Activated CD8-positive, alpha-beta memory T cell treated with anti-CD3 and anti-CD28 coated beads, Interleukin-2, amount 50 U/mL, for 1 hour (primary cell): ENCODE measurements around the gene PIP4K2A.
A peak's percentile ranks its signal among the peaks of the same experiment; 100 is the strongest.
"Not testable (repeated sequence)": the region's sequence is repeated elsewhere in the genome, so short reads cannot be mapped to it uniquely, and the experiment has no call there.

Experiments
- DNase-seq: peaks from one replicate; pipeline ENCODE4 v3.0.0-alpha.2; 2020; ENCODE audit errors: extremely low read depth

Gene PIP4K2A

GRCh38 chr10:22554461-22555182 is 159.8 kb downstream of the PIP4K2A start:
- DNase-seq, result no peak

GRCh38 chr10:22553452-22553995 is 160.9 kb downstream of the PIP4K2A start:
- no peak for DNase-seq

DNA sequence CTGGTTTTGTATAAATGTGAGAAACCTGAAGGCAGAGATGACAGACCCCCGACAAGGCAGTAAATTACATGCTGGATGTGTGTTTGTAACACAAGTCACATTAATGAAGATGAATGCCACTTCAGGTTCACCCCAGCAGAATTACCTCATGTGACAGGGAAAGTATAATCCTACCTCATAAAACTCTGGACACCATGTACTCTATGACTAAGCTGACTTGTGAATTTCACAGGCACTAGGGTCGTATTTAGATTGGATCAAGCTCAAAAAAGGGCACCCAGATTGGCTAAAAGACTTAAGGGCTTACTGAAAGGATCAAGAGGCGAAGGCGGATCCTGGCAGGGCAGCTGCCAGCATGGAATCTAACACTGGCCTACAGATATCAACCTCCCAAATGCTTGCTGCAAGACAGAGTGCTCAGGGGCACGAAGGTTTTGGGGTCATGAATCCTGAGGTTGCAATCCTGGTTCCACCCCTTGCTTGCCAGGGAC is 161.4 kb downstream of the PIP4K2A start:
- DNase-seq, result no peak

DNA sequence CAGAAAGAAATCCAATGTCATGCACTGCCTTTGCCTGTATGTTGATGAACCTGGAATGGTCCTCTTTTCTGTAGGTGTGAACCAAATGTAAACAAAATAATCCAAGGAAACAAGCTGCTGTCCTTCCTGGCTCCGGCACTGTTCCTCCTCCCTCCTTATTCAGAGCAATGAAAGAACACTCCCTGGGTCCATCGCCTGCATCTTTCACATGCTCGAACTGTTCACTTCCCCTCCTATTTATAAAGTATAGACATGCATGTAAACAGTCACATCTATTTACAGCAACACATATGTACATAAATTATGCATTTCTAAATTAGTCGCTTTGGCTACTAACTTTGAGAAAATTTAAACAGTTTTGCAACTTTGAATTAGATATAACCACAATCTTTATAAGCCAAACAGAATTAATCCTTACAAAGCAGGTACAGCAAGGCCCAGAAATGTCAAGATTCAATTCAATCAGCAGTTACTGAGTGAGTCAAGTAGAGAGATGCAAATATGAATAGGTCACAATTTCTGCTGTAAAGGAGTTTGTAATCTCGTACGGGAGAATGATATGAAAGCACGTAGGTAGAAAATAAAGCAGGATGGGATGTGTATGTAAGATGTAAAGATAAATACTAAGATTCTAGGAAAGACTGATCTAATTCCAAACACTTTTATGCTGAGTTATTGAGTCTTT is 162.6 kb downstream of the PIP4K2A start:
- no peak for DNase-seq

GRCh38 chr10:22550732-22551131 is 163.6 kb downstream of the PIP4K2A start:
- peak; percentile 28 for DNase-seq

DNA sequence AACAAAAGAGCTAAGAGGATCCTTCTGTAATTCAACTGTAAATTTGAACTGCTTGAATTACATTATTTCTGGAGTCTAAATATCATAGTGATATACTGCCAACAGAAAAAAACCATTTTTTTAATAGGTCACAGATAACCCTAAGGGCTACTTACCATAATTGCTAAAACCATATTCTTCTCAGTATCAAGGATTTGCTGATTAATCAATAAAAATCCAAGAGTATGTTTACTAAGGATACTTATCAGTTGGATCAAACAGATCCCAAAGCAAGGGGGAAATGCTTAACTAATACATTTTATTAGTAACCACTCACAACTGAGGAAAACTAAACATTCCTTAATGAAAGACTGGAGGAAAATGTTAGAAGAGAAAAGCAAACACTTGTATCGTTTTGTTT is 166.0 kb downstream of the PIP4K2A start:
- DNase-seq, result no peak

DNA sequence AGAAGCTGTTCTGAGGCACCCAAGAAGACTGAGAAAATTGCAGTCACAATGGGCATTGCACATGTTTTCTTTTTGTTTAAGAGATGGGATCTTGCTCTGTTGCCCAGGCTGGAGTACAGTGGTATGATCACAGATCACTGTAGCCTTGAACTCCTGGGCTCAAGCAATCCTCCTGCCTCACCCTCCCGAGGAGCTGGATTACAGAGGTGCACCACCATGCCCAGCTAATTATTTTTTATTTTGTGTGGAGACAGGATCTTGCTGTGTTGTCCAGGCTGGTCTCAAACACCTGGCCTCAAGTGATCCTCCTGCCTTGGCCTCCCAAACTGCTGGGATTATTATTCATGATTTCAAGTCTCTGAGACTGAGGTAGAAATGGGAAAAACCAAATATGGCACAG is 168.7 kb downstream of the PIP4K2A start:
- no peak for DNase-seq

DNA sequence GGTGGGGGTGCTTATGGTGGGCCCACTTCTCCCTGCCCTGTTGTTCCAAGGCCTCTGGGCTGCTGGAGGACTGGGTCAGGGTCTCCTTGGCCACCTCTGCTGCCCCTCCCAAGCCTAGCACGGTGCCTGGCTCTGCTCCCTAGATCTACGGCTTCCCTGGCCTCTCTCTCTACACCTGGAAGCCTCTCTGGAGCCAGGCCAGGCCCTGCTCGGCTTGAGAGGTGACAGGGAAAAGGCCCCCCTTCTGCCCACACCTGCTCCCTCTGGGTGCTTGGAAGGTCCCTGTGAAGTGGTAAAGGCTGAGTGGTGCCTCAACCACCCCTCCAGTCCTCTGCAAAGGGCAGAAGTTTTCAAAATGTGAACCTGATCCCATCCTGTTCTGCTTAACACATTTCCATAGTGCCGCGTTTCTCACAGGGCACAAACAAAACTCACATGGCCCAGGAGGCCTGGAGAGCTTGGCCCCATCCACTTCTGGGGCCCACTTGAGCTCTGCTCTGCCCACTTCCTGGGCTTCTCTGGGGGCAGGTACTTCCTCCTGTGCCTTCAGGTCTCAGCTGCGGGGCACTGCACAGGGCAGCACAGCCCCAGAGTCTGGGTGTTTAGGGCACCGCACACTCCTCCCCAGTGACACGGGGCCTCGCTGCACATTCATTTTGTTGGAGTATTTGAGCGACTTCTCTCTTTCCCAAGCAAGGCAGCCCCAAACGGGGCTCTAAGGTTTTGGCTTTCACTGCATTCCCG is 169.9 kb downstream of the PIP4K2A start:
- no peak for DNase-seq

- no peak for DNase-seq
These were observed 171.6 kb downstream of the PIP4K2A start for GRCh38 chr10:22542773-22543172.

GRCh38 chr10:22541900-22542299 is 172.5 kb downstream of the PIP4K2A start:
- no peak for DNase-seq

GRCh38 chr10:22539579-22540298 is 174.6 kb downstream of the PIP4K2A start:
- DNase-seq, result no peak

DNA sequence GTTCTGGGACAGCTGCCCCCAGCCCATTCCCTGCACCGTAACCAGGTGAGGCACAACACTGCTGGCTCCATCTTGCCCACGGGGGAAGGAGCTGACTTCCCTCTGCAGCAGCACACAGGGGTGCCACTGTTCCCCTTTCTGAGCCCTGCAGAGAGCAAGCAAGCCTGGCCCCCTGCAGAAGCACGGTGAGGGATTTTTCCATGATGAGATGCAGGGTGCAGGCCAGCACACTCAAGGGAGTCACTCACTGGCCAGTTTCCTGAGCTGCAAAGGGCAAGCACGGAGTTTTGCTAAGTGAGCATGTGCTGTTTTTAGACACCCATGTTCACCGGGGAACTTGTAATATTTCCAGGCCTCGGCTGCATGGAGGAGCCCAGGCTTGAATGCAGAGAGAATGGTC is 176.6 kb downstream of the PIP4K2A start:
- no peak for DNase-seq

DNA sequence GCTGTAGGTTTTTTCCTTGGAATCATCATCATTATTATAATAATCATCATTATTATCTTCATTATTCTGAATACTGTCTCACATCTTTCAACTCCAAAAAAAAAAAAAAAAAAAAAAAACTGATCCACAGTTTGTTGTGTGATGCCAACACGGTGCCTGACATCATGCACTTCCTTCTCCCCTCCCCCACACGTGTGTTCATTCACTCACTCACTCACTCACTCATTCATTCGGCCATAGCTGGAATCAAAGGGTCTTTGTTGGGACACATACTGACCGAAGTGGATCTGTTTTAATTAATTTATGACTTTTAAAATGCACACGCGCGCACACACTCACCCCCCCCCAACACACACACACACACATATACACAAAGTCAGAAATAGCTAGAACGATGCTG is 177.8 kb downstream of the PIP4K2A start:
- DNase-seq, result no peak

GRCh38 chr10:22534849-22535604 is 179.4 kb downstream of the PIP4K2A start:
- DNase-seq, result no peak

DNA sequence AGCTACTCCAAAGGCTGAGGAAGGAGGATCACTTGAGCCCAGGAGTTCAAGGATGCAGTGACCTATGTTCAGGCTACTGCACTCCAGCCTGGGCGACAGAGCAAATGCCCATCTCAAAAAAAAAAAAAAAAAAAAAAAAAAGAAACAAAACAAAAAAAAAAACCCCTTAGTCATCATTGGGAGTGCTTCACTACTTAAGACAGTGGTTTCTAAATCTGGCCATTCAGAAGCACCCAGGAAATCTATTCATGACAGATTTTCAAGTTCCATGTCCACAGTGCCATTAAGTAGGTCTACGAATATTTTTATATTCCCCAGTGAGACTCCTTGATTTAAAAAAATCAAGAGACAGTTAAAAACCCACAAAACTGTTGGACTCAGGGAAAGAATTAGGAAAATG is 182.9 kb downstream of the PIP4K2A start:
- no peak for DNase-seq

GRCh38 chr10:22531008-22531407 is 183.4 kb downstream of the PIP4K2A start:
- no peak for DNase-seq

DNA sequence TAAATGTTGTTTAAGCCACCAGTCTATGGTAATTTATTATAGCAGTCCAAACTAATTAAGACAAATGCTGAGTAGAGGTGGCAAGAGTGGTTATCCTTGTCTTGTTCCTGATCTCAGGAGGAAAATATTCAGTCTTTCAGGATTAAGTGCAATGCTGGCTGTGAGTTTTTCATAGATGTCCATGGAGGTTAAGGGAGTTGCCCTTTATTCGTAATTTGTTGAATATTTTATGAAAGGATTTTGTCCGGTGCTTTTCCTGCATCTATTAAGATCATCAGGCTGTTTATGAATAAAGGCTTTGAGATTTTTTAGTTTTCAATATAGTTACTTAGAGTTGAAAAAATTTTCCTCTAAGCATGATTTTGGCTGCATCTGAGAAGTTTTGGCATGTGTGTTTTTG is 186.9 kb downstream of the PIP4K2A start:
- DNase-seq, result no peak

- DNase-seq, result not testable (repeated sequence)
These were observed 190.0 kb downstream of the PIP4K2A start for GRCh38 chr10:22524333-22524732.

- DNase-seq, result not testable (repeated sequence)
These were observed 193.7 kb downstream of the PIP4K2A start for GRCh38 chr10:22520645-22521044.

GRCh38 chr10:22518167-22518724 is 196.1 kb downstream of the PIP4K2A start:
- no peak for DNase-seq

DNA sequence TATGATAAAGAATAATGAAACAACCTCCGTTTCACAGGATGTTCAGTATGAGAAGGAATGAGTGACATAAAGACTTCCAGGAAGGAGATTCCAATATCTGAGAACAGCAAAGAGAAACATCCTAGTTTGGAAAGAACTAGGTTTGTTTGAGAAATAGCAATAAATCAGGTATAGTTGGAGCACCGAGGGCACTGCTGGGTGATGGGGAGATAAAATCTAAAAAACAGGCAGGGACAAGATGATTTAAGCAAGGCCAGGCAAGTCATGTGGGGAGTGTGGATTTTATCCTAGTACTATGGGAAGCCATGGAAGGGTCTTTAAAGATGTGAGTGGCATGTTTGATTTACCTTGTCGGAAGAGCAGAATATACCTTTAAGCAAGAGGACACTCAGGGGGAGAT is 199.4 kb downstream of the PIP4K2A start:
- DNase-seq, result no peak
